HepG2 (cell line): ENCODE results near the gene GFRA1. TPM values are rescaled to one million over a fixed set of nuclear protein-coding genes. Genes with fewer than 3 reads are reported as not detected.
A peak's percentile ranks its signal among the peaks of the same experiment; 100 is the strongest.

Experiments
- ATAC-seq: fragments of 200-7000 bp; cut with Tn5 transposase; 3 replicates; pipeline ENCODE4 v1.9.1; 2020; ENCODE audit warnings: mild to moderate bottlenecking, moderate library complexity
- BruUV-seq: library from RNA; stranded (reverse); fragments of 400-500 nt; replicated peaks from 2 replicates; lab custom pipeline; 2021; lab: Mats Ljungman, UMichigan
- CTCF ChIA-PET: fragments of 300-600 bp; formaldehyde crosslinking; extraction: SDS; loops from one replicate; lab custom pipeline; 2021; ENCODE audit warnings: low total read pairs, inconsistent platforms, low intra/inter-chr PET ratio; lab: Yijun Ruan, JAX
- POLR2A ChIA-PET: fragments of 350-600 bp; sonication (Branson Sonifier 250); formaldehyde crosslinking; loops from one replicate; lab custom pipeline; 2020; ENCODE audit warnings: antibody characterized with exemption, inconsistent platforms; lab: Yijun Ruan, JAX
- DNase-seq: peaks from one replicate; pipeline ENCODE4 v3.0.0-alpha.2; 2015; ENCODE audit warnings: low spot score
- FAIRE-seq: peaks from 3 replicates; lab custom pipeline; 2011; peaks lifted over from hg19 to GRCh38; lab: Jason Lieb, UNC
- H2AFZ ChIP-seq: one replicate; pipeline ENCODE4 v1.6.1; 2011; ENCODE audit warnings: low read length, inconsistent platforms
- H3K27ac ChIP-seq: fragments of 300-600 bp; 3 replicates; pipeline ENCODE4 v1.8.0; 2011; ENCODE audit warnings: mixed run types, mild to moderate bottlenecking, mixed read lengths, low read length, inconsistent platforms; ENCODE audit not compliant: insufficient read depth; ENCODE audit errors: extremely low read length
- H3K27me3 ChIP-seq, 2 experiments: fragments of 200-600 bp in 1 of 2; 2 replicates in 1 of 2; 3 replicates in 1 of 2; pipeline versions ENCODE4 v1.6.0 to v1.8.0; 2011; ENCODE audit warnings: low read length in 2 of 2, mild to moderate bottlenecking in 2 of 2, moderate library complexity in 2 of 2, inconsistent platforms in 1 of 2; ENCODE audit not compliant: insufficient read depth in 2 of 2, control insufficient read depth in 1 of 2
- H3K36me3 ChIP-seq, 2 experiments: fragments of 200-600 bp in 1 of 2; replicated peaks in 1 of 2; 2 replicates in 1 of 2; 3 replicates in 1 of 2; pipeline versions ENCODE4 v1.5.1 to v1.8.0; 2011; ENCODE audit warnings: low read length in 2 of 2, inconsistent platforms in 1 of 2; ENCODE audit not compliant: insufficient read depth in 2 of 2, control insufficient read depth in 1 of 2
- H3K4me1 ChIP-seq: 2 replicates; pipeline ENCODE4 v1.5.1; 2012; ENCODE audit warnings: low read length, inconsistent platforms; ENCODE audit not compliant: insufficient read depth
- H3K4me2 ChIP-seq: 2 replicates; pipeline ENCODE4 v1.6.0; 2011; ENCODE audit warnings: low read depth, low read length, inconsistent platforms
- H3K4me3 ChIP-seq, 3 experiments: fragments of 200-600 bp in 1 of 3; sonication (generic), shearing (Covaris generic) in 1 of 3; replicated peaks in 1 of 3; 2 replicates each; pipeline ENCODE4 v1.5.1; 2011 to 2016; ENCODE audit warnings: low read length in 3 of 3, inconsistent platforms in 2 of 3, low read depth in 2 of 3, mild to moderate bottlenecking in 2 of 3, control low read depth in 1 of 3, mixed read lengths in 1 of 3; ENCODE audit not compliant: insufficient read depth in 1 of 3
- H3K79me2 ChIP-seq: one replicate; pipeline ENCODE4 v1.6.1; 2011; ENCODE audit warnings: low read length, inconsistent platforms; ENCODE audit not compliant: insufficient read depth
- H3K9ac ChIP-seq: 2 replicates; pipeline ENCODE4 v1.6.0; 2011; ENCODE audit warnings: mild to moderate bottlenecking, low read depth, low read length, inconsistent platforms; ENCODE audit not compliant: insufficient read depth
- H3K9me3 ChIP-seq: 2 replicates; pipeline ENCODE4 v1.5.1; 2012; ENCODE audit warnings: mild to moderate bottlenecking, low read length
- H4K20me1 ChIP-seq: 2 replicates; pipeline ENCODE4 v1.6.0; 2011; ENCODE audit warnings: inconsistent platforms, mild to moderate bottlenecking, low read length, moderate library complexity; ENCODE audit not compliant: insufficient read depth
- AGO2 ChIP-seq: fragments of 200-400 bp; formaldehyde crosslinking; optimal IDR thresholded peaks from 2 replicates; pipeline ENCODE3; 2017; ENCODE audit warnings: mild to moderate bottlenecking, low read depth, low read length, moderate library complexity
- GABPB1 ChIP-seq: IDR thresholded peaks from 2 replicates; pipeline ENCODE4 v1.6.1; 2016; ENCODE audit warnings: mild to moderate bottlenecking, missing genetic modification reagents, moderate library complexity, missing compliant biosample characterization
- GPN1 ChIP-seq: sonication (generic); formaldehyde crosslinking; IDR thresholded peaks from 2 replicates; pipeline ENCODE4 v1.5.1; 2020; ENCODE audit warnings: missing genetic modification reagents, borderline replicate concordance
- KLF15 ChIP-seq: sonication (generic); formaldehyde crosslinking; IDR thresholded peaks from 2 replicates; pipeline ENCODE4 v1.8.1; 2023; ENCODE audit warnings: borderline replicate concordance, mild to moderate bottlenecking, inconsistent platforms, missing genetic modification reagents, mixed read lengths
- MAFK ChIP-seq, 2 experiments: IDR thresholded peaks in 1 of 2; conservative IDR thresholded peaks in 1 of 2; 2 replicates each; pipeline ENCODE4 v1.6.1; 2011; ENCODE audit warnings: improper control_type of control experiment in 2 of 2, low read length in 2 of 2
- MEF2D ChIP-seq: sonication (generic); formaldehyde crosslinking; IDR thresholded peaks from 2 replicates; pipeline ENCODE4 v1.5.1; 2020; ENCODE audit warnings: mild to moderate bottlenecking, missing genetic modification reagents
- PCBP2 ChIP-seq: fragments of 200-400 bp; formaldehyde crosslinking; optimal IDR thresholded peaks from 2 replicates; pipeline ENCODE3; 2018; ENCODE audit warnings: low read length, low read depth; ENCODE audit not compliant: poor library complexity, severe bottlenecking
- POGZ ChIP-seq: sonication (generic); formaldehyde crosslinking; IDR thresholded peaks from 2 replicates; pipeline ENCODE4 v1.4.0; 2020; ENCODE audit warnings: mild to moderate bottlenecking, missing genetic modification reagents
- RELA ChIP-seq: sonication (generic); formaldehyde crosslinking; IDR thresholded peaks from 2 replicates; pipeline ENCODE4 v1.4.0; 2020; ENCODE audit warnings: missing genetic modification reagents
- SOX5 ChIP-seq: IDR thresholded peaks from 2 replicates; pipeline ENCODE4 v1.6.1; 2016; ENCODE audit warnings: borderline replicate concordance
- ZFP41 ChIP-seq: sonication (generic); formaldehyde crosslinking; IDR thresholded peaks from 2 replicates; pipeline ENCODE4 v1.4.0; 2020; ENCODE audit warnings: mild to moderate bottlenecking, missing genetic modification reagents, borderline replicate concordance
- ZKSCAN8 ChIP-seq: IDR thresholded peaks from 2 replicates; pipeline ENCODE4 v1.6.1; 2016; ENCODE audit warnings: borderline replicate concordance, missing genetic modification reagents, missing compliant biosample characterization
- ZMYM4 ChIP-seq: sonication (generic); formaldehyde crosslinking; IDR thresholded peaks from 2 replicates; pipeline ENCODE4 v1.8.1; 2023; ENCODE audit warnings: mild to moderate bottlenecking, missing genetic modification reagents
- ZNF260 ChIP-seq: sonication (generic); formaldehyde crosslinking; IDR thresholded peaks from 2 replicates; pipeline ENCODE4 v1.4.0; 2020; ENCODE audit warnings: missing genetic modification reagents, low read depth, mild to moderate bottlenecking, borderline replicate concordance
- ZNF512B ChIP-seq: sonication (generic); formaldehyde crosslinking; IDR thresholded peaks from 2 replicates; pipeline ENCODE4 v1.5.1; 2020; ENCODE audit warnings: missing genetic modification reagents, mild to moderate bottlenecking, borderline replicate concordance
- ZNF615 ChIP-seq: sonication (generic); formaldehyde crosslinking; IDR thresholded peaks from 2 replicates; pipeline ENCODE4 v1.5.0; 2020; ENCODE audit warnings: mild to moderate bottlenecking, missing genetic modification reagents, borderline replicate concordance
- ZNF713 ChIP-seq: sonication (generic); formaldehyde crosslinking; IDR thresholded peaks from 2 replicates; pipeline ENCODE4 v1.4.0; 2020; ENCODE audit warnings: mild to moderate bottlenecking, missing genetic modification reagents
- WGBS: methylation state at CpG from one replicate; pipeline ENCODE4 v1.1.6; 2017; ENCODE audit warnings: low lambda C conversion rate; 5-methylcytosine and 5-hydroxymethylcytosine counted together
- in situ Hi-C: cut with HindIII; loops from 2 replicates; pipeline ENCODE4 v1.10.0; 2017; ENCODE audit warnings: low pct_unique_long_range_greater_than_20kb; ENCODE audit not compliant: extremely low pct_ligation_motif_present
- intact Hi-C: fragments of 100-400 bp; cut with micrococcal nuclease; formaldehyde crosslinking; loops from one replicate; pipeline ENCODE4 v1.10.0; 2022; ENCODE audit not compliant: unreplicated experiment
- polyA plus RNA-seq, 8 experiments: library from polyadenylated mRNA; depleted of rRNA in 3 of 8; stranded (reverse) in 7 of 8; unstranded in 1 of 8; fragments of >200 nt; fragmentation: Illumina TruSeq in 4 of 8; extraction: Trizol in 4 of 8; gene quantifications; 2 replicates each; pipeline versions ENCODE4 v1.2.1 to v1.2.3, GENCODE V29; 2011 to 2016; ENCODE audit warnings: low read depth in 4 of 8, missing spikeins in 1 of 8, mixed read lengths in 1 of 8; ENCODE audit not compliant: insufficient read depth in 1 of 8
- total RNA-seq, 5 experiments: library from RNA; depleted of rRNA; stranded (reverse); fragments of >200 nt; fragmentation: Illumina TruSeq; extraction: Trizol; gene quantifications; 2 replicates each; pipeline ENCODE4 v1.2.3, GENCODE V29; 2016; ENCODE audit warnings: low read depth in 1 of 5
- TF ChIP-seq, protein P1 (sequence below): sonication (generic); formaldehyde crosslinking; IDR thresholded peaks from 2 replicates; pipeline ENCODE4 v1.4.0; 2020; ENCODE audit warnings: mild to moderate bottlenecking, missing genetic modification reagents

Gene GFRA1
- total and polyA plus RNA-seq, 2 of the 13 experiments (the other 11 are each of a cell fraction or from before 2014, with no cell fraction given): not detected

GRCh38 chr10:116306847-116307246 lies 33.8 kb upstream of the GFRA1 start:
- H3K9ac ChIP-seq: no peak overlapping the region
- BruUV-seq: no TSS peak
- DNase-seq: no peak
- WGBS: 0% methylated on average over 2 of the region's 2 CpGs
- no peak for TF ChIP-seq POGZ
- no peak for TF ChIP-seq PCBP2
- no peak for TF ChIP-seq ZKSCAN8 (CRISPR knock-in tag)
- no peak for TF ChIP-seq MEF2D (CRISPR knock-in tag)
- no peak for TF ChIP-seq ZNF615 (CRISPR knock-in tag)
- TF ChIP-seq KLF15 (CRISPR knock-in tag): no peak
- TF ChIP-seq ZMYM4: no peak
- no peak for TF ChIP-seq ZNF713 (CRISPR knock-in tag)
- TF ChIP-seq, protein P1, sequence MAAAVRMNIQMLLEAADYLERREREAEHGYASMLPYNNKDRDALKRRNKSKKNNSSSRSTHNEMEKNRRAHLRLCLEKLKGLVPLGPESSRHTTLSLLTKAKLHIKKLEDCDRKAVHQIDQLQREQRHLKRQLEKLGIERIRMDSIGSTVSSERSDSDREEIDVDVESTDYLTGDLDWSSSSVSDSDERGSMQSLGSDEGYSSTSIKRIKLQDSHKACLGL: no peak
- CTCF ChIA-PET: no interaction called here
- no peak for ATAC-seq
- no peak overlapping the region for H2AFZ ChIP-seq
- no peaks in the 10 kb centered on the region for H3K36me3 ChIP-seq
- H3K27ac ChIP-seq: no peak overlapping the region
- H3K4me1 ChIP-seq: no peaks in the 10 kb centered on the region
- intact Hi-C loops: no loop called here
- no peak for FAIRE-seq
- no peak overlapping the region for H3K4me3 ChIP-seq
- H3K9me3 ChIP-seq: no peaks in the 10 kb centered on the region
- in situ Hi-C loops: no loop called here
- no peaks in the 10 kb centered on the region for H3K79me2 ChIP-seq
- POLR2A ChIA-PET: no interaction called here
- no peaks in the 10 kb centered on the region for H4K20me1 ChIP-seq
- no peak overlapping the region for H3K4me2 ChIP-seq
- no peaks in the 10 kb centered on the region for H3K27me3 ChIP-seq

DNA sequence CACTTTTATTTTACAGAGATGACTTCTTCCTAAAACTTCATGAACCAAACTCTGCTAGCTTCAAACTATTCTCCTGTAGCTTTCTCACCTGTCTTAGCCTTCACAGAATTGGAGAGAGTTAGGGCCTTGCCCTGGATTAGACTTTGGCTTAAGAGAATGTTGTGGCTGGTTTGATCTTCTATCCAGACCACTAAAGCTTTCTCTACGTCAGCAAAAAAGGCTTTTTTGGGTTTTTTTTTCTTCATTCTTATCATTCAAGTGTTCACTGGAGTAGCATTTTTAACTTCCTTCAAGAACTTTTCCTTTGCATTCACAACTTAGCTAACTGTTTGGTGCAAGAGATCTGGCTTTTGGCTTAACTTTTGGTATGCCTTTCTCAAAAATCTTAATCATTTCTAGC lies 31.9 kb upstream of the GFRA1 start:
- no peak overlapping the region for H3K4me3 ChIP-seq
- H3K9me3 ChIP-seq: no peaks in the 10 kb centered on the region
- no peak overlapping the region for H3K4me2 ChIP-seq
- intact Hi-C loops (no loop called here), in situ Hi-C loops (no loop called here)
- WGBS: 0% methylated on average over 1 of the region's 1 CpG
- no peaks in the 10 kb centered on the region for H4K20me1 ChIP-seq
- DNase-seq (no peak), ATAC-seq (no peak), FAIRE-seq (no peak)
- H3K9ac ChIP-seq: no peak overlapping the region
- no peaks in the 10 kb centered on the region for H3K4me1 ChIP-seq
- no peaks in the 10 kb centered on the region for H3K36me3 ChIP-seq
- no TSS peak for BruUV-seq
- H3K79me2 ChIP-seq: no peaks in the 10 kb centered on the region
- H2AFZ ChIP-seq: no peak overlapping the region
- no peak overlapping the region for H3K27ac ChIP-seq
- ChIA-PET POLR2A (no interaction called here), CTCF (no interaction called here)
- no peaks in the 10 kb centered on the region for H3K27me3 ChIP-seq
- TF ChIP-seq ZNF260 (CRISPR knock-in tag) (no peak), SOX5 (no peak), GPN1 (no peak), MAFK (conservative IDR thresholded peaks at IDR 0.05 in 1 of 2, IDR thresholded peaks at IDR 0.05 in 1 of 2; ENCODE audit: low read length in 2 of 2) (peak; percentile 28 to 65; a peak in 2 of 4 replicates), ZNF512B (no peak), ZFP41 (no peak), GABPB1 (no peak), RELA (CRISPR knock-in tag) (no peak), AGO2 (no peak)
